ENCODE data around the gene NUP160.
"Not testable (repeated sequence)": the region's sequence is repeated elsewhere in the genome, so short reads cannot be mapped to it uniquely, and the experiment has no call there.

NUP160 gene

GRCh38 chr11:47768101-47768612, 80.0 kb downstream of the NUP160 start:
- no peak for TF ChIP-seq JUND (IDR thresholded peaks at IDR 0.05; ENCODE audit: low read depth)
- peak; percentile 39 to 81 for DNase-seq (ENCODE audit: low read depth in 1 of 2, low spot score in 1 of 2)
- in situ Hi-C loops (cut with HindIII; ENCODE audit: low pct_unique_long_range_greater_than_20kb, low sequenced_read_pairs): no loop called here

GRCh38 chr11:47766509-47767227, 81.5 kb downstream of the NUP160 start:
- in situ Hi-C loops (cut with HindIII; ENCODE audit: low pct_unique_long_range_greater_than_20kb, low sequenced_read_pairs): no loop called here
- DNase-seq (ENCODE audit: low read depth in 1 of 2, low spot score in 1 of 2): peak in 1 of 2 experiments; percentile 68
- no peak for TF ChIP-seq JUND (IDR thresholded peaks at IDR 0.05; ENCODE audit: low read depth)

- DNase-seq (ENCODE audit: low read depth in 1 of 2, low spot score in 1 of 2): no peak
- no peak for TF ChIP-seq JUND (IDR thresholded peaks at IDR 0.05; ENCODE audit: low read depth)
- in situ Hi-C loops (cut with HindIII; ENCODE audit: low pct_unique_long_range_greater_than_20kb, low sequenced_read_pairs): no loop called here
Measured at GRCh38 chr11:47765086-47765485, 83.1 kb downstream of the NUP160 start.

GRCh38 chr11:47759291-47759690, 88.9 kb downstream of the NUP160 start:
- in situ Hi-C loops (cut with HindIII; ENCODE audit: low pct_unique_long_range_greater_than_20kb, low sequenced_read_pairs); DNase-seq (ENCODE audit: low read depth in 1 of 2, low spot score in 1 of 2): not testable (repeated sequence)

DNA sequence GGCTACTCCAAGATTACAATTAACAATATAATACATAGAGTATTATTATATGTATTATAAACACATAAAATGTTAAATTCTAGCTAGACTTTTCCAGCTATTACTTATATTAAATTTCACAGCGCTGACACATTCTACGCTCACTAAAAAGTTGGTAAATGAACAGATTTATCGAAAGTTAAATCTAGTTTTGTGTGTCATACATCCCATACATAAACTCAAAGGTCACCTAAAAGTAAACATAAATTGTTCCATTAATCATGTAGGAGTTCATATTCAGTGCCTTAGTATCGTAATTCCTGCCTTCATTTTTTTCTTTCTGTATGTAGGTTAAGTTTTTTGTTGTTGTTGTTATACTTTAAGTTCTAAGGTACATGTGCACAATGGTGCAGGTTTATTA, 91.9 kb downstream of the NUP160 start:
- TF ChIP-seq JUND (IDR thresholded peaks at IDR 0.05; ENCODE audit: low read depth): no peak
- in situ Hi-C loops (cut with HindIII; ENCODE audit: low pct_unique_long_range_greater_than_20kb, low sequenced_read_pairs): no loop called here
- DNase-seq (ENCODE audit: low read depth in 1 of 2, low spot score in 1 of 2): no peak

DNA sequence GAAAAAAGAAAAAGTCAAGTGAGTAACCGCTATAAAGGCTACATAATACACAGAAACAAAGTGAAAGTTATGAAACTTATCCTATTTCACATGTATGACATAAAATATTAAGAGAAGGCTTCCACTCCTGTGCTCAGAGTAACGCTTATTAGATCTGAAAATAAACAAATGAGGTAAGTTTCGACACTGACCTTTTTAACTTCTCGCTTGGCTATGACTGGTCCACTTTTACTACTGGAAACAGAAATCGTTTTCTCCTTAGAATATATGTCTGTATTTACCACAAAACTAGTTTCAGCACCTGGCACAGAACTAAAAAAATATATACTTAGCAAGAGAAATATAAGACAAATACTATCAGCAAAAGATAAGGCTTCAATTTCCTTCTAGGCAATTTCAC, 97.4 kb downstream of the NUP160 start:
- no peak for DNase-seq (ENCODE audit: low read depth in 1 of 2, low spot score in 1 of 2)
- in situ Hi-C loops (cut with HindIII; ENCODE audit: low pct_unique_long_range_greater_than_20kb, low sequenced_read_pairs): no loop called here
- TF ChIP-seq JUND (IDR thresholded peaks at IDR 0.05; ENCODE audit: low read depth): no peak

DNA sequence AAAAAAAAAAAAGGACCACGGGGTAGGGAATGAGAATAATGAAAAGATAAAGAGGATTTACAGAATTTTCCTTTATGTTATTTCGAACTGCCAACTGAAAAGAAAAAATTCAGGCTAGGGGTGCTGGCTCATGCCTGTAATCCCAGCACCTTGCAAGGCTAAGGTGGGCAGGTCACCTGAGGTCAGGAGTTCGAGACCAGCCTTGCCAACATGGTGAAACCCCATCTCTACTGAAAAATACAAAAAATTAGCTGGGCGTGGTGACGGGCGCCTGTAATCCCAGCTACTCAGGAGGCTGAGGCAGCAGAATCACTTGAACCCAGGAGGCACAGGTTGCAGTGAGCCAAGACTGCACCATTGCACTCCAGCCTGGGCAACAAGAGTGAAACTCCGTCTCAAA, 105.7 kb downstream of the NUP160 start:
- DNase-seq (ENCODE audit: low read depth in 1 of 2, low spot score in 1 of 2); in situ Hi-C loops (cut with HindIII; ENCODE audit: low pct_unique_long_range_greater_than_20kb, low sequenced_read_pairs): not testable (repeated sequence)

- DNase-seq (ENCODE audit: low read depth in 1 of 2, low spot score in 1 of 2); in situ Hi-C loops (cut with HindIII; ENCODE audit: low pct_unique_long_range_greater_than_20kb, low sequenced_read_pairs): not testable (repeated sequence)
Measured at GRCh38 chr11:47737817-47738216, 110.3 kb downstream of the NUP160 start.

GRCh38 chr11:47732271-47732670, 115.9 kb downstream of the NUP160 start:
- in situ Hi-C loops (cut with HindIII; ENCODE audit: low pct_unique_long_range_greater_than_20kb, low sequenced_read_pairs): no loop called here
- no peak for TF ChIP-seq JUND (IDR thresholded peaks at IDR 0.05; ENCODE audit: low read depth)
- DNase-seq (ENCODE audit: low read depth in 1 of 2, low spot score in 1 of 2): no peak

DNA sequence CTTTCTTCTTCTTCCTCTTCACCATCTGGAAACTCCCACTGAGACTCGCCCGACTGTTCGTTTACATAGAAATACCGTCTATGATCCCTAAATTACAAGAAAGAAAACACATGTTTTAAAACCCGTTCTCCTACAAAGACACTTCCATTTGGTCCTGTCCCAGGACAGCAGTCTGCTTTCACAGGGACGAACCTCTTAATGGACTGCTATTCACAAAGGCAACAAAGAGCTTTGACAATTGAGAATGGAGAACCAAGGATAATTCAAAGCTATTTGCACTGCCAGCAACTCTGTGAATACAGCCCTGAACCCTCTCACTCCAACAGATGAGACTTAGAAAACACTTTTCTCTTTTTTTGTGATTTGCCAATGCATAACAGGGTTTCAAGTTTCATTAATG, 116.7 kb downstream of the NUP160 start:
- no peak for DNase-seq (ENCODE audit: low read depth in 1 of 2, low spot score in 1 of 2)
- TF ChIP-seq JUND (IDR thresholded peaks at IDR 0.05; ENCODE audit: low read depth): no peak
- in situ Hi-C loops (cut with HindIII; ENCODE audit: low pct_unique_long_range_greater_than_20kb, low sequenced_read_pairs): no loop called here
